ENCODE data around the gene CFI.

The CFI gene

GRCh38 chr4:109729718-109730618, 71.8 kb downstream of the CFI start, which contains the start of gene PLA2G12A:
TSS of gene PLA2G12A (minus strand) at chr4:109730070. CDS start at chr4:109729809, 261 bp downstream.
- peak; percentile 35 for DNase-seq

GRCh38 chr4:109729117-109729717, 72.6 kb downstream of the CFI start:
- DNase-seq: no peak

GRCh38 chr4:109728385-109728784, 73.4 kb downstream of the CFI start:
- DNase-seq: no peak

GRCh38 chr4:109723110-109723509, 78.7 kb downstream of the CFI start:
- peak; percentile 38 for DNase-seq

GRCh38 chr4:109722357-109722756, 79.4 kb downstream of the CFI start:
- DNase-seq: no peak

- no peak for DNase-seq
Measured at GRCh38 chr4:109721033-109721432, 80.8 kb downstream of the CFI start.

- no peak for DNase-seq
Measured at GRCh38 chr4:109719604-109720003, 82.2 kb downstream of the CFI start.

GRCh38 chr4:109718759-109719158, 83.0 kb downstream of the CFI start:
- DNase-seq: no peak

GRCh38 chr4:109713500-109713899, 88.3 kb downstream of the CFI start:
- DNase-seq: no peak

- DNase-seq: no peak
Measured at GRCh38 chr4:109708990-109709389, 92.8 kb downstream of the CFI start.

- DNase-seq: no peak
Measured at GRCh38 chr4:109708435-109708834, 93.4 kb downstream of the CFI start.

GRCh38 chr4:109703664-109704361, 98.0 kb downstream of the CFI start:
- peak; percentile 18 for DNase-seq

- DNase-seq: peak; percentile 66
Measured at GRCh38 chr4:109702950-109703663, 98.7 kb downstream of the CFI start, which contains the start of gene CASP6. TSS of gene CASP6 (minus strand) at chr4:109703445. CDS start at chr4:109703395, 50 bp downstream.

GRCh38 chr4:109701566-109702410, 100.0 kb downstream of the CFI start:
- no peak for DNase-seq

- no peak for DNase-seq
Measured at GRCh38 chr4:109699553-109700225, 102.1 kb downstream of the CFI start.

GRCh38 chr4:109698656-109699055, 103.1 kb downstream of the CFI start:
- DNase-seq: no peak

- no peak for DNase-seq
Measured at GRCh38 chr4:109691411-109691920, 110.3 kb downstream of the CFI start.

Measured in MV-4-11 (cell line).